DOHH2 (cell line): Measurements from ENCODE around the gene TRIM9.

Source experiments
- EZH2phosphoT487 ChIP-seq: fragments of 200-600 bp; sonication (generic); IDR thresholded peaks from 2 replicates; pipeline ENCODE4 v1.6.1; 2017; ENCODE audit warnings: borderline replicate concordance, mild to moderate bottlenecking, antibody characterized with exemption, low read length, moderate library complexity, mixed read lengths
- TF ChIP-seq, protein P1 (sequence below): fragments of 200-600 bp; sonication (generic); IDR thresholded peaks from one replicate; pipeline ENCODE4 v1.5.1; 2014; ENCODE audit warnings: antibody characterized with exemption, mild to moderate bottlenecking, low read depth, low read length; ENCODE audit not compliant: poor library complexity, severe bottlenecking

- TF ChIP-seq, protein P1, sequence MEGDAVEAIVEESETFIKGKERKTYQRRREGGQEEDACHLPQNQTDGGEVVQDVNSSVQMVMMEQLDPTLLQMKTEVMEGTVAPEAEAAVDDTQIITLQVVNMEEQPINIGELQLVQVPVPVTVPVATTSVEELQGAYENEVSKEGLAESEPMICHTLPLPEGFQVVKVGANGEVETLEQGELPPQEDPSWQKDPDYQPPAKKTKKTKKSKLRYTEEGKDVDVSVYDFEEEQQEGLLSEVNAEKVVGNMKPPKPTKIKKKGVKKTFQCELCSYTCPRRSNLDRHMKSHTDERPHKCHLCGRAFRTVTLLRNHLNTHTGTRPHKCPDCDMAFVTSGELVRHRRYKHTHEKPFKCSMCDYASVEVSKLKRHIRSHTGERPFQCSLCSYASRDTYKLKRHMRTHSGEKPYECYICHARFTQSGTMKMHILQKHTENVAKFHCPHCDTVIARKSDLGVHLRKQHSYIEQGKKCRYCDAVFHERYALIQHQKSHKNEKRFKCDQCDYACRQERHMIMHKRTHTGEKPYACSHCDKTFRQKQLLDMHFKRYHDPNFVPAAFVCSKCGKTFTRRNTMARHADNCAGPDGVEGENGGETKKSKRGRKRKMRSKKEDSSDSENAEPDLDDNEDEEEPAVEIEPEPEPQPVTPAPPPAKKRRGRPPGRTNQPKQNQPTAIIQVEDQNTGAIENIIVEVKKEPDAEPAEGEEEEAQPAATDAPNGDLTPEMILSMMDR: no peak
- no peak for TF ChIP-seq EZH2phosphoT487
Observed at GRCh38 chr14:51117593-51117992, 22.7 kb upstream of the TRIM9 start.
